Skeletal muscle tissue (tissue), 4 donors: ENCODE data around the gene ADCYAP1R1. TPM values are rescaled to one million over a fixed set of nuclear protein-coding genes. Genes with fewer than 3 reads are reported as not detected.

Experiments
- H3K27ac ChIP-seq: one replicate; pipeline ENCODE4 v1.7.0; 2013; ENCODE audit warnings: mild to moderate bottlenecking, low read depth, low read length, inconsistent platforms
- H3K27me3 ChIP-seq, 3 donors: one replicate each; pipeline ENCODE4 v1.7.0; 2013; ENCODE audit warnings: low read length in 3 of 3; ENCODE audit not compliant: control insufficient read depth in 3 of 3, insufficient read depth in 3 of 3
- H3K36me3 ChIP-seq, 3 donors: one replicate each; pipeline ENCODE4 v1.7.0; 2013; ENCODE audit warnings: low read length in 3 of 3; ENCODE audit not compliant: control insufficient read depth in 3 of 3, insufficient read depth in 3 of 3
- H3K4me1 ChIP-seq, 3 donors: one replicate each; pipeline ENCODE4 v1.7.0; 2013; ENCODE audit warnings: low read length in 3 of 3, mild to moderate bottlenecking in 3 of 3; ENCODE audit not compliant: control insufficient read depth in 3 of 3, insufficient read depth in 3 of 3
- H3K4me3 ChIP-seq, 3 donors: one replicate each; pipeline ENCODE4 v1.7.0; 2013; ENCODE audit warnings: low read length in 3 of 3
- H3K9ac ChIP-seq, 3 donors: one replicate each; pipeline ENCODE4 v1.7.0; 2013; ENCODE audit warnings: low read length in 3 of 3, mild to moderate bottlenecking in 3 of 3, moderate library complexity in 2 of 3, low read depth in 1 of 3
- H3K9me3 ChIP-seq, 3 donors: one replicate each; pipeline ENCODE4 v1.7.0; 2013; ENCODE audit warnings: low read length in 3 of 3; ENCODE audit not compliant: control insufficient read depth in 3 of 3
- total RNA-seq: library from RNA; depleted of rRNA; stranded (reverse); fragments of >200 nt; gene quantifications from one replicate; pipeline ENCODE4 v1.2.3, GENCODE V29; 2014
- donor health status: Osteomylitis.

ADCYAP1R1 gene
- total RNA-seq, 1 donor from 2014 or later: 7.8 TPM

DNA sequence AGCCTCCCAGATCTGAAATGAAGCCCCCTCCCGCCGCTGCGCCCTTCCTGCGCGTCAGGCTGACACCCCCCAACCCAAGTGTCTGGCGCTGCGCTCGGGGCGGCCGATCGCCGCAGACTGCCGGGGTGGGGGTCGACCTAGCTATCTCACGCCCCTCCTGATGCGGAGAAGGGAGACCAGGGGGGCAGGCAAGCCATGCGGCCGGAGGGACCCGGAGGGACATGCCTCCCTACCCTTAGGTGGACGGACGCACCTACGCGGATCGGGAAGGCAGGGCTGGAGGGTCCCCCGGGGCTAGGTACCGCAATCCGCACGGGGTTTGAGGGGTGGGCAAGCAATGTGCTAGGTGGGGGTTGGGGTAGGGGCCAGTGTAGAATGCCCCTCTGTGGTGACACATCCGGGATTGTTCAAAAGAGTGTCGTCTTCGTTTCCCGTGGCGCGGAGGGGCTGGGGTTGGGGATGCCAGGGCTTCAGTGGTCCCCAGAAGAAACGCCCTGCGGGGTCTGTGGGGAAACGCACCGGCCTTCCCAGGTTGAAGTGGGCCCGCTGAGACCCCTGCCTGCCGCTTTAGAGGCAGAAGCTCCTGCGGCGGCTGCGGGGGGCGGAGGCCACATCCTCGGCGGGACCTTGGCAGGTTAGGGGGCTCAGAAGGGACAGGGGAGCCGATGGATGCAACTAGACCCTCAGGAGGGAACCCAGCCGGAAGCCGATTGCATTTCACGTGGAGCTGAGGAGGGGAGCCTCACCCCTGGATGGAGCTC, 913 bp downstream of the ADCYAP1R1 start:
- Histone ChIP-seq H3K9me3 (no peaks in the 10 kb centered on the region), H3K36me3 (no peaks in the 10 kb centered on the region), H3K27ac (no peak overlapping the region), H3K9ac (no peak overlapping the region), H3K4me1 (peaks cover 3 to 5% (median 3%) of the 10 kb centered on the region in 3 donors), H3K4me3 (peak overlapping the region in 2 of 3 donors; percentile 30 to 45), H3K27me3 (peaks cover 25 to 49% (median 32%) of the 10 kb centered on the region in 3 donors)

DNA sequence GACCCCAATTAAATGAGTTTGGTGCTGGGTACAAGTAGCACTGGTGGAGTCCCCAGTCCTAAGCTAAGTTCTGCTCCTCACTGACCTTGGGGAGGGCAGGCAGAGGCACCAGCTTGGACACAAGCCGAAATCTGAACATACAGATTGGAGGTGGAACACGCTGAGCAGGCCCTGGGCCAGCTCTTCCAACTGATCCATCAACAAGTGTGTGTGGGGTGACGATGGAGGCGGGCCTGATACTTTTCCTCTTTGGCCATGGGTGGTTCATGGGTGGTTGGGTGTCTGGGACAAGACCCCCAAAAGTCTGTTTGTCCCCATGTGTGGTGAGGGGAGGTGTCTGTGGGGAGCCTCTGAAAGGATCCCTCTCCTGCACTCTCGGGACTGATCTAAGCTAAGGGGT, 1.9 kb downstream of the ADCYAP1R1 start:
- H3K4me3 ChIP-seq: no peak overlapping the region
- H3K9me3 ChIP-seq: no peaks in the 10 kb centered on the region
- peaks cover 3 to 5% (median 3%) of the 10 kb centered on the region in 3 donors for H3K4me1 ChIP-seq
- H3K36me3 ChIP-seq: no peaks in the 10 kb centered on the region
- H3K9ac ChIP-seq: no peak overlapping the region
- no peak overlapping the region for H3K27ac ChIP-seq
- peaks cover 29 to 55% (median 32%) of the 10 kb centered on the region in 3 donors for H3K27me3 ChIP-seq

DNA sequence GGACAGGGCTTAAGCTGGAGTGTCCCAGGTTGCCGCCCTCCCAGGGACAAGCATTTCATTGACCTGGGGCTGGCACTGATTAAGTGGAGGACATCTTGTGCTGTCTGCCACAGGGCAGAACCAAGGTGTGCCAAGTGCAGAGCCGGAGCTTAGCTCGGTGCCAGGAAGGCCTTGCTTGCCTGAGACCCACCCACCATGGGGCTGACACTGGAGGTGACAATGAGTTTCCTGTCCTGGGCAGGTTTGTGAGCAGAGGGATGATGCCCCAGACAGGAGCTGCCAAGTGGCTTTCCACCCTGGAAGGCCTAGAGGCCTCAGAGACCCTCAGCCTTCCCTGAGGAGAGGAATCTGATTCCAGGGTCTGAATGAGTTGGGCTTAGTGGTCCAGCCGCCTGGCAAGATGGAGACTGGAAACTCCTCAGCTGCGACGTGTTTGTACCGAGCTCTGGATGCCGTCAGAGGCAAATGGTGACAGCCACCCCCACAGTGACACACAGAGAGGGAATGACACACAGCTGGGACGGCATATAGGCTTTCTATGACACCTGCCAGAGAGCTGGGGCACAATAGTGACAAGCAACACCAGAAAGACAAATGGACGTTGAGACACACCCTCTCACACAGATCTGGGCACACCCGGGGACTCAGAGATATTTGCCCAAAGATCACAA, 2.6 kb downstream of the ADCYAP1R1 start:
- peaks cover 3 to 5% (median 3%) of the 10 kb centered on the region in 3 donors for H3K4me1 ChIP-seq
- peaks cover 29 to 55% (median 32%) of the 10 kb centered on the region in 3 donors for H3K27me3 ChIP-seq
- no peaks in the 10 kb centered on the region for H3K9me3 ChIP-seq
- no peak overlapping the region for H3K27ac ChIP-seq
- H3K9ac ChIP-seq: no peak overlapping the region
- H3K36me3 ChIP-seq: no peaks in the 10 kb centered on the region
- no peak overlapping the region for H3K4me3 ChIP-seq

DNA sequence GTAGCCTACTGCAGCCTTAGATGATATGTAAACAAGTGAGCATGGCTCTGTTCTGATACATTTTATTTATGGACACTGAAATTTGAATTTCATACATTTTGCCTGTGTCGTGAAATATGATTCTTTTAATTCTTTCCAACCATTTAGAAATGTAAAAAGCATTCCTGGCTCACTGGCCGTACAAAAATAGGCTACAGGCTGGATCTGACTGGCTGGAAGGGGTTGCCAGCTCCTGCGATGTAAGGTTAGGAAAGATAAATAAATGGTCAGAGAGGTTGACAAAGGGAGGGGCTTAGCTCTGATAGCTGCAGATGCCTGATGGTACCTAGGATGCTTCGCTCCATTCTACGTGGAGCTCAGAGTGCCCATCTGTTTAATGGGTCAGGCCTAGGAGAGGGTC, 3.4 kb downstream of the ADCYAP1R1 start:
- no peak overlapping the region for H3K9ac ChIP-seq
- H3K4me3 ChIP-seq: no peak overlapping the region
- H3K4me1 ChIP-seq: peaks cover 3 to 5% (median 3%) of the 10 kb centered on the region in 3 donors
- H3K9me3 ChIP-seq: no peaks in the 10 kb centered on the region
- H3K27me3 ChIP-seq: peaks cover 29 to 51% (median 32%) of the 10 kb centered on the region in 3 donors
- no peak overlapping the region for H3K27ac ChIP-seq
- H3K36me3 ChIP-seq: no peaks in the 10 kb centered on the region

DNA sequence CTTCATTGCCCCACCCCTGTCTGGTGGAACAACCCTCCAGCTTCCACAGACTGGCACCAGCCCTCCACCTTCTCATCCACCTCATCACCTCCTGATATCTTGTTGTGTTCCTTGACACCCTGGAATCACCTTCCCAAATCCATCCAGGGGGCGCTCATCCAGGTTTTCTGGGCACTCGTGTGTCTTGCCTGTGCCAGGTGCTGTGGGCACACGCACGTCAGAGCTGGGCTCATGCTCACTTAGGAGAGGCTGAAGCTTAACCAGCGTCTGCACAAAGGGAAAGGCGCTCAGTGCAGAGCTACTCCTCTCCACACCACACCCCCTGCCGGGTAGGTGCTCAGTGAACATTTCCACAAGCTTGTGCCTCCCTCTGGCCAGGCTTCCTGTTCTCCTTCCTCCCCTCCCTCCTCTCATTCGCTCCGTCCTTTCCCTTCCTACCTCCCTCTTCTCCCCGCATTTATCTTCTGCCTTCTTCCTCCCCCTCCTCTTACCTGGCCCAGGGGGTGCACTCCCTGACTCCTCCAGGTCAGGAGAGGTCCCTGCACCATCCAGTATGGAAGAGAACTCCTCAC, 4.8 kb downstream of the ADCYAP1R1 start:
- no peak overlapping the region for H3K4me3 ChIP-seq
- peaks cover 21 to 40% (median 29%) of the 10 kb centered on the region in 3 donors for H3K27me3 ChIP-seq
- H3K9ac ChIP-seq: no peak overlapping the region

DNA sequence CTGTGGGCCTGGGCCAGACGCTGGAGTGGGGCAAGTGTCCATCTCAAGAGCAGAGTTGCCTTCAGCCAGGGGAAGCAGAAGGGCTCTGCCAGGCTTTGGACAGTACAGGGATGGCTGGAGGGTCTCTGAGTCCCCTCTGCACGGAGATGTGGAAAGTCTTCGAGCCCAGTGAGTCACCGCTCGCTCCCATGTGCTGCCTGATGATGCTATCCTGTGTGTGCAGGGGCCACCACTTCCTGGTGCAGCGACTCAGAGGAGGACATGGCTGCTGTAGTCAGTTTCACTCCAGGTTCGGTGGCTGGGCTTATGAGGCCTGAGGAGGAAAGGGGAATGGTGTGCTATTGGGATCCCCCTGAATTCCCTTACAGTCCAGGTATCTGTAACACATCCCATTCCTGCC, 6.0 kb downstream of the ADCYAP1R1 start:
- peaks cover 13 to 32% (median 20%) of the 10 kb centered on the region in 3 donors for H3K27me3 ChIP-seq
- H3K4me1 ChIP-seq: no peaks in the 10 kb centered on the region
- no peak overlapping the region for H3K9ac ChIP-seq
- H3K4me3 ChIP-seq: no peak overlapping the region
- H3K9me3 ChIP-seq: no peaks in the 10 kb centered on the region
- no peaks in the 10 kb centered on the region for H3K36me3 ChIP-seq
- H3K27ac ChIP-seq: no peak overlapping the region

More for the DNA sequence above, 4.8 kb downstream of the ADCYAP1R1 start:
- H3K36me3 ChIP-seq: no peaks in the 10 kb centered on the region
- peaks cover 3 to 5% (median 3%) of the 10 kb centered on the region in 3 donors for H3K4me1 ChIP-seq
- no peaks in the 10 kb centered on the region for H3K9me3 ChIP-seq
- H3K27ac ChIP-seq: no peak overlapping the region

DNA sequence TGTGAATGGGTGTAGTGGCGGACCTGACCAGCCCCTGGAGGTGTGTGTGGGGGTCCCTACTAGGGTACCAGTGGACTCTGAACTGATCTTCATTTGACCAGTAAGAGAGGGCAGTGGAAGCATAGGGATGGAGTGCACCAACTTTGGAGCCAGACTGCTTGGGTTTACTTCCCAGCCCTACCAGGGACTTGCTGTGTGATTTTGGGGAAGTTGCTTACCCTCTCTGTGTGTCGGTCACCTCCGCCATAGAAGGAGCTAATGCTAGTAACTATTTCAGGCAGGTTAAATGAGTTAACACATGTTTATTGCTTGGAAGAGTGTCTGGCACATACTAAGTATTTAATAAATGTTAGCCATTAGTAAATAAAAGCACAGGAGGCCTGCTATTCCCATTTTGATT, 6.6 kb downstream of the ADCYAP1R1 start:
- Histone ChIP-seq H3K9me3 (no peaks in the 10 kb centered on the region), H3K4me1 (no peaks in the 10 kb centered on the region), H3K36me3 (no peaks in the 10 kb centered on the region), H3K27me3 (peaks cover 8 to 26% (median 14%) of the 10 kb centered on the region in 3 donors), H3K4me3 (no peak overlapping the region), H3K27ac (no peak overlapping the region), H3K9ac (no peak overlapping the region)

DNA sequence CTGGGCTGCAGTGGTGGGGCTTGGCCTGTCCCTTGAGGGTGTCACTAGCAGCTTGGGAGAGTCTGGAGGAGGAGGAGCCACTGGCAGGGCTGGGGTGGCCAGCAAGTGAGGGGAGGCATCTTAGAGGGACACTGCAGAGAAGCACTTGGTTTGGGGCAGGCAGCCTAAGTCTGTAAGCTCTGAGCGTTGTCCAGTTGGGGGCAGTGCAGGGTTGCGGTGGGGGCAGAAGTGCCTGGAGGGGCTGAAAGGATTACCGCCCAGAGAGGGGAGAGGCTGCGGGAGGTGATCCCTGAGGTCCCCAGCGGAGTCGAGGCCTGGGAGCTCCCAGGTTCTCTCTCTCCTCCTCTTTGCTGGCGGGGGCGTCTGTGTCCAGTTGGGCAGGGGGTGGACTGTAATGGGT, 7.4 kb downstream of the ADCYAP1R1 start:
- Histone ChIP-seq H3K4me3 (no peak overlapping the region), H3K9ac (no peak overlapping the region), H3K4me1 (no peaks in the 10 kb centered on the region), H3K36me3 (no peaks in the 10 kb centered on the region), H3K27me3 (peaks cover 5 to 24% (median 9%) of the 10 kb centered on the region in 3 donors), H3K27ac (no peak overlapping the region), H3K9me3 (no peaks in the 10 kb centered on the region)

DNA sequence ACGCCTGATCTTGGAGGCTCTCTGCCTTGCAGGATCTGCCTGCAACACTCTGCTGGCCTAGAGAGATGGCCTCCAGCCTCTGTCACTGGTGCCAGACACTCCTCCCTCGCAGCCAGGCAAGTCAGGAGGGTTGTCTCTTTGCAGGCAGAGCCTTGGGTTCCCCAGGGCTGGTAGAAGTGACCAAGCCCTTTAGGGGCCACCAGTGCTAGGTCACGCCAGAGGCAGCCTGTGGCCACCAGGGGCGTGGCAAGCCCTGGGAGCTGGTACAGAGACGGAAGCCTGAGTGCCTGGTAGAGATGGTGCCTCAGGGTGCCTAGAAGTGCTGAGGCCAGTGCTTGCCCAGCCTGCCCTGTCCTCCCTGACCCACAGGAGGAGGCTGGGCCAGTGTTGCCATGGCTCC, 9.1 kb downstream of the ADCYAP1R1 start:
- Histone ChIP-seq H3K4me3 (no peak overlapping the region), H3K4me1 (no peaks in the 10 kb centered on the region), H3K9ac (no peak overlapping the region), H3K27ac (no peak overlapping the region), H3K9me3 (no peaks in the 10 kb centered on the region), H3K27me3 (peaks cover 5 to 20% (median 12%) of the 10 kb centered on the region in 3 donors), H3K36me3 (no peaks in the 10 kb centered on the region)
